Head of caudate nucleus (tissue), 42 donors: ENCODE results near the gene SOX30.
"Not testable (repeated sequence)": the region's sequence is repeated elsewhere in the genome, so short reads cannot be mapped to it uniquely, and the experiment has no call there.

Experiments
- DNase-seq, 42 donors: peaks; one replicate each; pipeline versions ENCODE4 v3.0.0 to v3.0.0-alpha.2; 2020 to 2021; ENCODE audit warnings: mixed read lengths in 7 of 42
- intact Hi-C: fragments of 100-400 bp; cut with DNase I; formaldehyde crosslinking; loops from one replicate; pipeline ENCODE4 v1.15.0; 2022

The SOX30 gene

GRCh38 chr5:157652377-157652692, at the start of gene SOX30:
Gene SOX30 (minus strand): TSS chr5:157652438. CDS start chr5:157652078, 360 bp downstream.
- DNase-seq: no peak
- intact Hi-C loops: no loop called here

- DNase-seq, intact Hi-C loops: not testable (repeated sequence)
Observed at GRCh38 chr5:157698674-157699073, 46.4 kb upstream of the SOX30 start.

- intact Hi-C loops, DNase-seq: not testable (repeated sequence)
Observed at GRCh38 chr5:157696154-157696553, 43.9 kb upstream of the SOX30 start.

GRCh38 chr5:157693816-157694215, 41.6 kb upstream of the SOX30 start:
- intact Hi-C loops, DNase-seq: not testable (repeated sequence)

GRCh38 chr5:157690690-157691433, 38.6 kb upstream of the SOX30 start:
- intact Hi-C loops: no loop called here

GRCh38 chr5:157689942-157690689, 37.9 kb upstream of the SOX30 start:
- intact Hi-C loops: no loop called here
- no peak for DNase-seq

More at GRCh38 chr5:157690690-157691433, 38.6 kb upstream of the SOX30 start:
- peak in 2 of 42 donors; percentile 14 to 26 for DNase-seq

- intact Hi-C loops: no loop called here
- DNase-seq: no peak
Observed at GRCh38 chr5:157687198-157687554, 34.9 kb upstream of the SOX30 start.

- DNase-seq, intact Hi-C loops: not testable (repeated sequence)
Observed at GRCh38 chr5:157686276-157687197, 34.3 kb upstream of the SOX30 start.

GRCh38 chr5:157682257-157682656, 30.0 kb upstream of the SOX30 start:
- intact Hi-C loops: no loop called here
- DNase-seq: no peak

- no peak for DNase-seq
- intact Hi-C loops: no loop called here
Observed at GRCh38 chr5:157681048-157681447, 28.8 kb upstream of the SOX30 start.

GRCh38 chr5:157680239-157680638, 28.0 kb upstream of the SOX30 start:
- DNase-seq: no peak
- intact Hi-C loops: no loop called here

- DNase-seq: no peak
- intact Hi-C loops: no loop called here
Observed at GRCh38 chr5:157679801-157680200, 27.6 kb upstream of the SOX30 start.

- intact Hi-C loops: no loop called here
- no peak for DNase-seq
Observed at GRCh38 chr5:157677931-157678330, 25.7 kb upstream of the SOX30 start.

- DNase-seq, intact Hi-C loops: not testable (repeated sequence)
Observed at GRCh38 chr5:157674351-157674750, 22.1 kb upstream of the SOX30 start.

GRCh38 chr5:157672976-157673375, 20.7 kb upstream of the SOX30 start:
- intact Hi-C loops: no loop called here
- DNase-seq: no peak

GRCh38 chr5:157671592-157672330, 19.5 kb upstream of the SOX30 start:
- no peak for DNase-seq
- intact Hi-C loops: no loop called here

GRCh38 chr5:157670662-157671591, 18.7 kb upstream of the SOX30 start, which contains the start of gene C5orf52:
Gene C5orf52 (plus strand): TSS chr5:157671533. CDS start chr5:157671615, 82 bp downstream.
- peak in 22 of 42 donors; percentile 8 to 70 (median 30) for DNase-seq
- intact Hi-C loops: no loop called here

GRCh38 chr5:157669701-157670097, 17.5 kb upstream of the SOX30 start:
- intact Hi-C loops: no loop called here

More at GRCh38 chr5:157669701-157670097, 17.5 kb upstream of the SOX30 start:
- DNase-seq: no peak
